Breast epithelium (tissue), 3 donors: ENCODE results near the gene TOR1A.
A peak's percentile ranks its signal among the peaks of the same experiment; 100 is the strongest.

ENCODE experiments used
- CTCF ChIP-seq, 3 donors: fragments of 450-650 bp; IDR thresholded peaks; one replicate each; pipeline ENCODE4 v1.5.1; 2016 to 2017; ENCODE audit warnings: antibody characterized with exemption in 3 of 3, mild to moderate bottlenecking in 3 of 3, moderate library complexity in 3 of 3
- POLR2A ChIP-seq: fragments of 450-650 bp; IDR thresholded peaks from one replicate; pipeline ENCODE4 v1.6.1; 2016; ENCODE audit warnings: antibody characterized with exemption, mild to moderate bottlenecking, moderate library complexity
- POLR2AphosphoS5 ChIP-seq, 3 donors: sonication (generic); formaldehyde crosslinking; IDR thresholded peaks; one replicate each; pipeline ENCODE4 v1.6.1; 2017; ENCODE audit warnings: antibody characterized with exemption in 3 of 3

- TF ChIP-seq CTCF (IDR thresholded peaks at IDR 0.05) (no peak), POLR2A (peak; percentile 24), POLR2AphosphoS5 (IDR thresholded peaks at IDR 0.05) (peak; percentile 75 to 88 (median 80))
Measured at GRCh38 chr9:129823935-129824601, at the start of gene TOR1A.
